CD4-positive, alpha-beta T cell treated with Interleukin-17A for 4 hours (primary cell): ENCODE measurements around the gene PRDM16.

Source experiments
- DNase-seq: peaks from one replicate; pipeline ENCODE4 v3.0.0-alpha.2; 2020; ENCODE audit warnings: mixed read lengths

PRDM16 gene

DNA sequence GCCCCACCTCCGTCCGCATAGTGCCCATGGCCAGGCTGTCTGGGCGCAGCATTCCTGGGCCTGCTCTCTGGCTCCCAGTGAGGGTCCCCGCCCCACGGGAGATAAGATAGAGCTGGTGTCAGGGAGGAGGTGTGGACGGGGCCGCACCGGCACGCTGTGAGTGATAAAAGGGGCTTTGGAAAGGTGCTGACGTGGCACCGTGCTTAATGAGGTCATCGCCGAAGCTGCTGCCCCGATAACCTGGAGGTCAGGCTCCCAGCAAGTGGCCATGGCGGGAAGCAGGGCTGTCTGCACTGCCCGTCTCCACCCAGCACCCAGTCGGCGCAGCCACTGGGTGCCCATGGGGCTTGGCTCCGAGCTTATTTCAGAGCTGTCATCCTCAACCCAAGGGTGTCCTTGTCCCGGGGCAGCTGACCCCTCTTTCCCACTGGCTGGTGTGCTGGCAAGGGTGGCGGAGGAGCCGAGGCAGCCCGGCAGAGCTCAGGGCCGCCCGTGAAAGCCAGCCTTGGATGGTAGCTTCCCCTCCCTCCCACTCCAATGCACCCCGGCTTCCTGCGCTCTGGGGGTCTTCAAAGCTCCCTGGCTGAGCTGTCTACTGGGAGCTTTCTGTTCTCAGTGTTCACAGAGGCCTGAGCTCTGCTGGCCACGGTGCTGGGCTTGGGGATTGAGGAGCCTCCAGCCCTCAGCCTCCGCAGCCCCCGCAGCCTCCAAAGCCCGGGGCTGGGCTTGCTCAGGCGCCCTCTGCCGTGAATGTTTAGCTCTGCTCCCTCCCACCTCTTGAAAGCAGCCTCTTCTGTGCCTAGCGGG is 280.4 kb downstream of the PRDM16 start:
- no peak for DNase-seq

DNA sequence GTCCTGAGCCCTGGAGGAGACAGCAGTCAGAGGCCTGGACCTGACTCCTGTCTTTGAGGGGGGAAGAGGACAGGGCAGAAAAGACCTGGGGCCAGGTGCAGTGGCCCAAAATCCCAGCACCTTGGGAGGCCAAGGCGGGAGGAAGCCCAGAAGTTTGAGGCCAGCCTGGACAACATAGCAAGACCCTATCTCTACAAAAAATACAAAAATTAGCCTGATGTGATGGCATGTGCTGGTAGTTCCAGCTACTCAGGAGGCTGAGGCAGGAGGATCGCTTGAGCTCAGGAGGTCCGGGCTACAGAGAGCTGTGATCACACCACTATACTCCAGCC is 280.9 kb downstream of the PRDM16 start:
- no peak for DNase-seq

DNA sequence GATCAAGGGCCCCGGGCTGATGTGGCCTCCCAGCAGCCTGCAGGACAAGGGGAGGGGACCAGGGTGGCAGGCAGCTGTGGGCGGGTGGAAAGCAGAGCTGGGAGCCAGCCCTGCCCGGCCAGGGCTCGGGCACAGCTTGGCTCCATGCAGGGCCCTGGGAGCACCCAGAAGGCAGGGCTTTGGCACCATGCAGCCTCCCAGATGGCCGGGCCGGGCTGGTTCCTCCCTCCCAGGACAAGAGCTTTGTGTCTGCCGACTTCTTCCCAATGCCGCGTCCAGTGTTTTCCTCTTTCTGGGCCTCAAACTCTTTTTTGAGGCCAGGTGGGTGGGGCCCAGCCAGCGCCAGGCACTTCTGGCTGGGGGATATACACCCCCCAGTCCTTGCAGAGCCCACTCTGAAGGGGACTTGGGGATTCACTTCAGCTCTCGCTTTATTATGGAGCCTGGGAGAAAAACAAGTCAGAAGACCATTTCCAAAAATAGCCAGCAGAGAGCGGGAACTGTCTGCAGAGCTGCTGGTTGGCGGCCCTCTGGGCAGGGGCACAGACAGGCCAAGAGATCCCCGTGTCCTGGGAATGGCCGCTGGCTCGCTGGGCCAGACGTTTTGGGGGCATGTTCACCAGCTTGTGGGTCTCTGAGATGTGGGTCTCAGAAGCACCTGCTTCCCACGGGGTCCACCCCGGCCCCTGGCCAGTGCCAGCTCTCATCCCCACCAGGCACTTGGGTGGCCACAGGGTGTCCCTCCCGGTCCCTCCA is 281.7 kb downstream of the PRDM16 start:
- no peak for DNase-seq

DNA sequence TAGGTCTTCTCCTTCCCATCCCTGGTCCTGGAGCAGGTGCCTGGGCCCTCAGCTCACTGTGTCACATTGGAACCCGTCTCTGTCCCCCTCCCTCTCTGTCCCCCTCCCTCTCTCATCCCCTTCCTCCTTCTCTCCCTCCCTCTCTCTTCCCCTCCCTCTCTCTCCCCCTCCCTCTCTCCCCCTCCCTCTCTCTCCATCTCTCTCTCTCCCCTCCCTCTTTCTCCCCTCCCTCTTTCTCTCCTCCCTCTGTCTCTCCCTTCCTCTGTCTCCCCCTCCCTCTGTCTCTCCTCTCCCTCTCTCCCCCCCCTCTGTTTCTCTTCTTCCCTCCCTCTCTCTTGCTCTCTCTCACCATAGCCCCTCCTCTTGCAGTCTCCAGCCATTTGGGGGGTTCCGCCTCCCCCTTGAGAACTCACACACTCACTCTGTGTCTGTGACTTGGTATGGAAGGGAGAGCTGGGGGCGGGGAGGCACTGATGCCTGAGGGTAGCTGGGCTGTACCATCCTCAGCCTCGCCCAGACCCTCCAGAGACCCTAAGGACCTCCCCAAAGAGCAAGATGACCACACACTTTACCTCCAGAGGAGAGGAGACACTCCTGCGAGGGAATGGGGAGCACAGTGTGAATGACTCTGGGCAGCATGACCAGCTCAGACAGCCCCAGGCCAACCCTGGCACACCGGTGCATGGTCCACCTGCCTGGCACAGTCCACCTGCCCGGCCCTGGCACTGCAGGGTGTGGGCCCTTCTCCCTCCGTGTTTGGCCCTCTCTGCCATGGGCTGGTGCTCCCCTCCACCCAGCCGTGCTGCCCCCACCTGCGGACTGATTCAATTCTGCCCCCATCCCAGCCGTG is 282.7 kb downstream of the PRDM16 start:
- DNase-seq: no peak

DNA sequence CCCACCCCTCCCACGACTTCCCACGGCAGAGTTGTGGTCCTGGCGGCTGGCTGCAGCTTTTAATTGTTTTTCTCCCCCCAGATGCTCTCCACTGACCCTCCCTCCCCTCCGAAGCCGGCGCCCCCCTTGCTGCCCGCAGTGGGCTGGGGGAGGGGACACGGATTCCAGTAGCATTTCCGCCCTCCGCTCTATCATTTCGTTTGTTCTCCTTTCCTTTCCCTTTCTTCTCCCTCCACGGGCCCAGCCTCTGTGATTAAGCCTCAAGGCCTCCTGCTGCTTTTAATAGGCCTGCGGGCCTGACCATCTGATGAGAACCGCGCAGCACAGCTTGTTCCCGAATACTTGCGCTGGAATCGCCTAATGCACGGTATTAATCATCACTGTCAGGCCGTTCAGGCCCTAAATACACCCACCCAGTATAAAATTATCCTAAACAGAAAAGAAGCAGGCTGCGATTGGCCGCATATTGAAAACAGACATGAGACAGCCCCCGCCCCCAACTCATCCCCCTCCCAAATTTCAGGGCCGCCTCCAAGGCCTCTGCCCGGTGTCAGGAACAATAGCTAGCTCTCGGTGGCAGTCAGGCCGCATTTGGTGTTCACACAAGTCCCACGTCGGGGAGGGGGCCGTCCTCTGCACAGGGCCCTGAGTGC is 283.4 kb downstream of the PRDM16 start:
- no peak for DNase-seq

DNA sequence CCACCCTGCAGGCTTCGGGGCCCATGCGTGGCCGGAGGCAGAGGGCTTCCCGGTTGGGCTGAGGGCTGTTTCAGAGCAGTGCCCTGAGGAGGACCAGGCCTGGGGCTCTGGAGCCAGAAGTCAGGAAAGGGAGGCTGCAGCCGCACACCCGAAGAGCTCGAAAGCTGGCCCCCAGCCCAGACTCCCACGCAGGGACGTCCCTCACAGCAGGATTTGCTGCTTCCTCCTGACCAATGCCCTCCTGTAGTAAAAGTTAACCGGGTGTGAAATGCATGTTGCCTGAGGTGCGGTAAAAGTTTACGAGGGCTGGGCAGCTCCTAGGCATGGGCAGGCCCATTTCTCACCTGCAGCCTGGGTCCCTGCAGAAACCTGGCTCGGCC is 283.9 kb downstream of the PRDM16 start:
- DNase-seq: no peak

DNA sequence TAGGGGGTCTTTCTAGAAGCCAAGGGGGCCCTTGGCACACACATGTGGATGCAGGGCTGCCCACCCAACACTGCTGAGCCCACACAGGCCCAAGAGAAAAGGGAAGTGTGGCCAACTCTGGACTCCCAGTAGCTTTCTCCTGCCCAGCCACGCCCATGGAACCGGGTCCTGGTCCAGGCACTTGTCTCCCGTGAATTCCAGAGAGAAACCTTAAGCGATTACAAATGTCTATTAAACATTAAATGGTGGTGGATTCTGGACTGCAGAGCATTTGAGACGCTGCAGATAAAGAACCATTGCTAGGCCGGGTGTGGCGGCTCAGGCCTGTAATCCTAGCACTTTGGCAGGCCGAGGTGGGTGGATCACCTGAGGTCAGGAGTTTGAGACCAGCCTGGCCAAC is 284.9 kb downstream of the PRDM16 start:
- DNase-seq: no peak

DNA sequence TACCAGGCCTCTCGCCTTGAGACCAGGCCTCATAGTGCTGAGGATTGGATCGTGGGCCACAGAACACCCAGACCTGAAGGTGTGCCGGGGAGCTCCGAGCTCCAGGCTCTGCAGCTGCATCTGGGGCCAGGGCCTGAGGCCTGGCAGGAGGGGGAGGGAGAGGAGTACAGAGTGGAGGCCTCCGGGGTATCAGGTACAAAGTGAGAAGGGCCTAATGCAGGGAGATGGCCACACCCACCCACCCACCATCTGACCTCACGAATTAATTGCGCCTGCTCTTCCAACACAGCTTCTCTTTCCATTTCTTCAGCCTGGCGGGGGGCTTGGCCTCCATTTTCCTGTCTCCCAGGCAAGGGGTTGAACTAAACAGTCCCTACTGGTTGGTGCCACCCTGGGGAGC is 286.1 kb downstream of the PRDM16 start:
- no peak for DNase-seq

DNA sequence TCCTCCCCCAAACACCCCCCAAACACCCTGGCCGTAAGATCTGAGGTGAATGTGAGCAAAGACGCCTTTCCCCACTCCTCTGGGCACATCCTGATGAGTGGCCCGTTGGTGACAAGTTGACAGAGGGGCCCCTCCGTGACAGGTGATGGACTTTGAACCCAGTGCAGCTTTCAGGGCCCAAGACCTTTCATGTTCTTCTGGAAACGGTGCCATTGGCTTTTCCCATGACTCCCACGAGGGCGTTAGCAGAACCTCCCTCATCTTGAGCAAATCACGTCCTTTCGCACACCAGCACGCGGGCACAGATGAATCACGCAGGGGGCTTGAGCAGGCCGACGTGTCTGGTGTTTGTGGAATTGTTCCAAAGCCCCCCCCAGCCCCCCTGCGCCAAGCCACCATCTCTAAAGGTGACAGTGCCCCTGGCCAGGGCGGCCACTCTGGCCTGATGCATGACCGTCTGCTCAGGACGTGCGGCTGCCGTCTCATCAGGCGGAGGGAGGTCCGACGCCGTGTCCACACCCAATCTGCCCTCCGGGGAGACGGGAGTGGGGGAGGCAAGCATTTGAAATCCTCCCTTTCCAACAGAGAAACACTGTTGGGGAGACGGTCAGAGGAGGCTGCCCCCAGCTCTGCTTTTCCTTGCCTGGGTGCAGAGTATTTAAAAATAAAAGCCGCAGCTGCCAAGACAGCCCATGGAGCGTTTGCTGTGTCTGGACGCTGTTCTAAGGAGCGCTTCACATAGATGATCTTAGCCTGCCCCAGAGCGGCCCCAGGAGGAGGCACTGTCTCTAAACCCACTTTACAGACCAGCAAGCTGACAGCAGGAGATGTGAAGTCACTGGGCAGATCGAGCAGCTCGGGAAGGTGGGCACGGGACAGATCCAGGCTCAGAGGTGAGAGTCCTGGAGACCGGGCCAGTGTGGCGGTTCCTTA is 287.2 kb downstream of the PRDM16 start:
- DNase-seq: no peak

DNA sequence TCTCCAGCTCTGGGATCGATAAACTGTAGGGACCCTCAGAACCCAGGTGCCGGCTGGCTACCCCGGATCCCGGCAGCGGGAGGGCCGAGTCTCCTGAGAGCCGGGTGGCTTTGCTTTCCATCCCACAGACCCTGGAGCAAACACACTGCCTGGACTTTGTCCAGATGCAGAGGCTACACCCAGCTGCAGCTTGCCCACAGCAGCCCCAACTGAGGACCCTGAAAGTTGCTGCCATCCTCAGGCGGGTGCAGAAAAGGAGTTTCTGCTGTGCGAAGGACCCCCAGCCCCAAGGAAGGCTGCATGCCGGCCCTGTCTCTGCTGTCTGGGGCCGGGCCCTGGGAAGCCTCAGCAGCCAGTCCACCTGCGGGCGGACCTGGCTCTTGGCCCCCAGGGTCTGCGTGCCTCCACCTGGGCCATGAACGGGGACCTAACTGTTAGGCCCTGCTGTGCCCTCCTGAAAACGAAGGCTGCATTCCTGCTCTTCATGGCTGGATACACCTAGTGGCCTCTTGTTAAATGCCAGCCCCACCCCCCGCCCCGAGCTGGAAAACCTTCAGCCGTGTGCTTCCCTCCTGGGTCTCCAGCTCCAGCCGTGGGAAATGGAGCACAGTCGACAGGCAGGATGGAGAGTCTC is 287.9 kb downstream of the PRDM16 start:
- DNase-seq: no peak

DNA sequence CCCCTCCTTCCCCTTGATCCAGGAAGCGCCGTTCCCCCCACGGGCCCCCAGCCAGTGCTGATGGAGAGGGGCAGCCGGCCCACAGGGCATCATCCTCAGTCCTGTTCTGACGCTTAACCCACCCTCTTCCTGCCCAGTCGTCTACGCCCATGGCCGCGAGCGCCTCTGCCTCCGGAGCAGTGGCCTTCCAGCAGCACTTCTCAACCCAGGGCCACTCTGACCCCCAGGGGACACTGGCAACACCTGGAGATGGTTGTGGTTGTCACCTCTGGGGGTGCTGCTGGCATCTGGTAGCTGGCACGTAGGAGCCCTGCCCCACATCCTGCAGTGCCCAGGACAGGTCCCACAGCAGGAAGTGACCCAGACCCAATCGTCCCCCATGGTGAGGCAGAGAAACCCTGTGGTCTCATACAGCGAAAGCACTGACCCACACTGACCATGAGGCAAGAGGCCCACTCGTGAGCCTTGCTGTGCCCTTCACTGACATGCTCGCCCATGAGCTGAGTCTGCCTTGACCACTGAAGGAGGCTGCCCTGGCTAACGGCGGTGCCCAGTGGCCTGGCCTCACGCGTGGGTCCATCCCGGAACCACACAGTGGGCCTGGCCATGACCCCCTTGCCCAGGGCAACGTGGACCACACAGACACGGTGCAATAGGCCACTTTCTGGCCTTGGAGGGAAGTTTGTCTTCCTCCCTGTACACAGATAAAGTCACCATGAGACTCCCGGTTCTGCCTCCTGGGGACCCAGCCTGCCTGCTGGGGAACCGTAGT is 288.7 kb downstream of the PRDM16 start:
- DNase-seq: no peak

DNA sequence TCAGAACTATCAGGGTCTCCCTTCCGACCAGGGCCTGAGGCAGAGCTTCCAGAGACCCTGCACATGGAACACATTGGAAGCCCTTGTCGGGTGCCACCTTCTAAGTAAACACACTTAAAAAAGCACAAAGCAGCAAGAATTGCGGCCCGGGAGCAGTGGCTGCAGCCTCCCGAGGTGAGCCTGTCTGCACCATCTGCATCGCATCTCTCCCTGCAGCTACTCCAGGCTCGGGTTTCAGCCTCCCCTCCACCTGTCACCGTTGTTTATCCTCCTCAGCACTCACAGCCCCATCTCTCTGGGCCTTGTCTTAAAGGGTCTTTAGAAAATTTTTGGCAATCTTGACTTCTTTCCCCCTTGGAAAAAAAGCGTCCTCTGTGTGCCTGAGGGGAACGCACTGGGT is 290.3 kb downstream of the PRDM16 start:
- no peak for DNase-seq

DNA sequence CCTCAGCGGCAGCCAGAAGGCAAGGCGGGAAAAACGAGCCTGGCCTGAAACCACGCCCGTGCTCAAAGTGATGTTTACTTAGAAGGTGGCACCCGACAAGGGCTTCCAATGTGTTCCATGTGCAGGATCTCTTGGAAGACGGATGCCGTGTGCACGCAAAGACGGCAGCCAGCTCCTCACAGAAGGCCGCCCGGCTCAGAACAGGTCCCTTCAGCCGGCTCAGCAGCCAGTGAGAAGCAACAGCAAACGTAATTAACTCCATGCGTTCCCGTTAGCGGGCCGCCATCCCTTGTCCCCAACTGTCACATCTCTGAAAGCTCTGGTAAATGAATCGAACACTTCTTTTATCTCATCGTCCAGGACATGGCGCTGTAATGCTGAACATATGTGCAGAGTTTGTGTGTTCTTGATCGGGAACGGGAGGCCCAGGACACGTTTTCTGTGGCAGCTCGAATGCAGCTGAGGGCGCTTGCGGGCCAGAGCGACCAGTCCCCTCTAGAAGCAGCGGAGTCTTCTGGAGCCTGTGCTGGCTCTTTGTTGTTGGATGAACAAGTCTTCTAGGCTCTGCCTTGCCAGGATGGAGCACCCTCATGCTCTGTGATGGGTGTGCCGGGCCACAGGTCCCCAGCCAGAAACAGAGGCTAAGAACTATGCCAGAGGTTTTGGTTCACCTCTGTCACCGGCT is 290.9 kb downstream of the PRDM16 start:
- no peak for DNase-seq

DNA sequence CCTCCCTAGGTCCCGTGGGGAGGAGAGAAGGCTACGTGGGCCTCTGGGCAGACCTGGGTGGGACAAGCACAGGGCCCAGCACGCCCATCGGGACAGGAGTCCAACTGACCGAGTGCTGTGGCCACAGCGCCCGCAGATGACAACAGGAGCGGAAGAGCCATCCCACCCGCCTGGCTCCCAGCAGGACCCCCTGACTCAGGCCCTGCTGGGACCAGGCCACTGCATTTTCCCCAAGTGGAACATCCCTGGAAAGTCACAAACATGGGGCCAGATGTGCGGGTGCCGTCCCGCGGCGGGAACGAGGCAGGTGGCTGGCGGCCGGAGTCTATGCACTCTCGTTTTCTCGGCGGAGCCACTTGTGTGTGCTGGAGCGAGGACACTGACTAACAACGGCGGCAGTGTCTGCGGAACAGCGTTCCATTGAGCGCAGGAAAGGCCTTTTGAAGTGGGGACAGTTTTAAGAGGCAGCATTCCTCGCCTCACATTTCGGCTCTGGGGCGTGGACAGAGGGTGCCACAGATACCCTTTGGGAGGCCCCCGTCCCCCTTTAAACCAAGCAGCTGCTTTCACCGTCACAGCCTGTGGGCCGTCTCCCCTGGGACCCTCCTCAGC is 291.7 kb downstream of the PRDM16 start:
- DNase-seq: no peak

DNA sequence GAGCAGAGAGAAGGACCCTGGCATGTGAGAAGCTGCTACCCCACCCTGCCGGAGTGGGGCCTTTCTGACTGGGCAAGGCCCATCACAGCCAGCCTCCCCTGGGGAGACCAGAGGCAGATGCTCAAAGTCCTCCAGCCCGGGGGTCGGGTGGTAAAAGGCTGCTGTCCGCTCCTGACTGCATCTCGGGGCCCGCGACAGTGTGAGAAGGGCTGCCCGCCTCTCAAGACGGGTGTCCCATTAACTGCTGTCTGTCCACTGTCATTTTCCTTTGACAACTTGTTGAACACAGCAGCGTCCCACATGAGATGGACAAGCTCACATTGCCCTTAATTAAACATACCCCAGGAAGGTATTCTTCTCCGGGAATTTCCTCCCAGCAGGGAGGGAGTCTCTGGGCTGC is 294.0 kb downstream of the PRDM16 start:
- no peak for DNase-seq

DNA sequence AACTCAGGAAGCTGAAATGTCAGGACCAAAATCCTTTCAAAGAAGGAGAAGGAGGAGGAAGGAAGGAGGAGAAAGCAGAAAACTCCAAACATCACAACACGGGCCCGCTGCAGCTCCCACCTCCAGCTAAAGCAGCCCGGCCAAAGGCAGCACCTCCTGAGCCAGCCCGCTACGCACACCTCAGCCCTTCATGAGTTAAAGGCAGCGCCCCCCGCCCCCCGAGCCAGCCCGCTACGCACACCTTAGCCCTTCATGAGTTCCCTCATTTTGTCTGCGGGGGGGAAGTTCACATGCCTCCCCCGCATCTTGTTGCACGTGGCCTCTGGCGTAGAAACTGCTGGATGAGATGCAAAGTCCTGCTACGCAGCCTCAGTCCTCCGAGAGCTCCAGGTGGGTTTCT is 294.8 kb downstream of the PRDM16 start:
- no peak for DNase-seq

DNA sequence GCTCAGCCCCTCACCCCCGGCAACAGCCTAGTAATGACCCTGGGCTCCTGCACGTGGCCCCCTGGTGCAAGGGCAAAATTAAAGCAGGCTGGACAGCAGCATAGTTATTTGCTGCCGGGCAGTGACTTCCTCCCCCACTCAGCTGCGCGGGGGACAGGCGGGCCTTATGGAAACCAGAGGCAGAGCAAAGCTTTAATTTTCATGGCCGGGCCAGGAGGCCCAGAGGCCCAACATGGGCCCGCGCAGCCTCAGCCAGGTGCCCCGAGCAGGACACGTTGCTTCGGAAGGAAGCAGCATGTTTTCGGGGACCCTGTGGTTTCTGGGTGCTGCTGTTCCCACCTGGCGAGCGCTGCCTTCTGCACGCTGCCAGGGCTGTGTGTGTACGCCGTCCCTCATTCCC is 295.5 kb downstream of the PRDM16 start:
- no peak for DNase-seq

DNA sequence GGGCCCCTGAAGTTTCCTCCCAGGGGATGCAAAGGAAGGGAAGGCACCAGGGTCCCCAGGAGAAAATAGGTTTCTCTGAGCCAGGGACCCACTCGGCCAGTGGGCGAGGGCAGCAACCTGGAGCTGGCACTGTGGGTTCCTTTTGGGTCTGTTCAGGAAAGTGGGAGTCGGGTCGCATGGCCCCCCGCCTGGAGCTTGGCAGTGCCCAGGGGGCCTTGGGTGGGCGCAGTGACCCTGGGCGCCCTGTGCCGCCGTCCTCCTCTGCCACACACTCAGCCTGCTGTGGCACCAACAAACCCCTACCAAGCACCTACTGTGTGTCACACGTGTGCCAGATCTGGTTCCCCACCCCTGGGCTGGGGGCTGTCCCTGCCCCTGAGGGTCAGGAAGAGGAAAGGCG is 296.0 kb downstream of the PRDM16 start:
- no peak for DNase-seq

DNA sequence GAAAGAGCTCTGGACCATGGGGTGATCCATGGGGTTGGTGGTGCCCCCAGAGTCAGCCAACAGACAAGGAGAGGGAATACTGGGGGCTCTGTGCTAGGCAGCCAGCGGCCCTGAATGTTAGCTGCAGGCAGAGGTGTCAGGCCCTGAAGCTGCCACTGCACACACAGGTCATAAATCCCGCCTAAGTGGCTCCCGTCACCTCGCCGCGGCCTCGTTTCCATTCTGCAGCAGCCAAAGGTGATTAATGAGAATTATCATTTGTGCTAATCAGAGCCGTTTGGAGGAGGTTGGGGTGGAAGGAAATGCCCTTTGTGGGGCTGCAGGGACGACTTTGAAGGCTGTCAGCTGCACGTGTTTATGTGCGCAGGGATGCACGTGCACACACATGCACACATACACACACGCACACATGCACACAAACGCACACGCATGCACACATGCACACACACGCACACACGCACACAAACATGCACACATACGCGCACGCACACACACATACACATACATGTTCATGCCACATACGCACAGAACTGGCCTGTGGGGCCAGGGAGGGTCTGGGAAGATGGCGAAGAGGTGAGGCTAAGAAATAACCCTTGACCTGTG is 296.6 kb downstream of the PRDM16 start:
- DNase-seq: no peak
